ES-I3 (cell line): ENCODE data around the gene REEP6.
"Not testable (repeated sequence)": the region's sequence is repeated elsewhere in the genome, so short reads cannot be mapped to it uniquely, and the experiment has no call there.

ENCODE experiments used
- H3K36me3 ChIP-seq: 2 replicates; pipeline ENCODE4 v1.6.1; 2013; ENCODE audit warnings: mild to moderate bottlenecking, low read length, control low read depth, moderate library complexity; ENCODE audit not compliant: insufficient read depth
- H3K4me1 ChIP-seq: 2 replicates; pipeline ENCODE4 v1.6.1; 2013; ENCODE audit warnings: mild to moderate bottlenecking, control low read depth, low read length; ENCODE audit not compliant: insufficient read depth
- H3K9ac ChIP-seq: 2 replicates; pipeline ENCODE4 v1.6.1; 2013; ENCODE audit warnings: low read depth, mild to moderate bottlenecking, low read length, moderate library complexity
- H3K9me3 ChIP-seq: 2 replicates; pipeline ENCODE4 v1.6.1; 2013; ENCODE audit warnings: mild to moderate bottlenecking, low read length, moderate library complexity; ENCODE audit not compliant: control insufficient read depth, insufficient read depth

REEP6 gene

GRCh38 chr19:1534972-1535371 lies 44.0 kb downstream of the REEP6 start:
- Histone ChIP-seq H3K9me3 (no peaks in the 10 kb centered on the region), H3K9ac (no peak overlapping the region), H3K36me3 (no peaks in the 10 kb centered on the region), H3K4me1 (no peaks in the 10 kb centered on the region)

GRCh38 chr19:1535699-1536098 lies 44.7 kb downstream of the REEP6 start:
- H3K9ac ChIP-seq, H3K9me3 ChIP-seq, H3K36me3 ChIP-seq, H3K4me1 ChIP-seq: not testable (repeated sequence)

GRCh38 chr19:1538978-1539377 lies 48.0 kb downstream of the REEP6 start:
- H3K9me3 ChIP-seq = no peaks in the 10 kb centered on the region
- H3K4me1 ChIP-seq = no peaks in the 10 kb centered on the region
- no peak overlapping the region for H3K9ac ChIP-seq
- no peaks in the 10 kb centered on the region for H3K36me3 ChIP-seq

GRCh38 chr19:1539749-1540148 lies 48.8 kb downstream of the REEP6 start:
- H3K9ac ChIP-seq, H3K4me1 ChIP-seq, H3K9me3 ChIP-seq, H3K36me3 ChIP-seq: not testable (repeated sequence)

GRCh38 chr19:1540365-1540925 lies 49.5 kb downstream of the REEP6 start:
- Histone ChIP-seq H3K4me1 (no peaks in the 10 kb centered on the region), H3K9ac (peak overlapping the region; percentile 12; the same call in 1 of the 2 replicates), H3K36me3 (no peaks in the 10 kb centered on the region), H3K9me3 (no peaks in the 10 kb centered on the region)
